NK-92 (cell line): ENCODE measurements around the gene SRA1.

ENCODE experiments used
- DNase-seq: peaks from one replicate; lab custom pipeline; 2025; ENCODE audit not compliant: unreplicated experiment; lab: John Stamatoyannopoulos, UW

SRA1 gene

DNA sequence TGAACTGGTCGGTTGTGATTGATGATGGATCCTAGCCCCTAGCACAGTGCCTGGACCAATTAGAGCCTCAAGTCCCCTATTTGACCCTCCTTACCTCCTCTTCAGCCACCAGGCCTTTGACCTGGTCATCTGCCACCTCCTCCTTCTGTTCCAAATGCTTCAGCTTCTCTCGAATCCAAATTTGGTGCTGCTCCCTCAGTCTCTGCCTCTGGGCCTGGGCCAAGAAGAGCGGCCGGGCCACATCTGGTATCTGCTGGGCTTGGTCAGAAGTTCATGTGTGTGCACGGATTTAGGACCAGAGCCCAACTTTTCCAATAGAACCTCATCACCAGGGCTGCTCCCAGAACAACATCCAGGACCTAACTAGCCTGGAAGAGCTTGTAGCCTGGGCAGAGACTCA lies 13.8 kb upstream of the SRA1 start:
- no peak for DNase-seq

DNA sequence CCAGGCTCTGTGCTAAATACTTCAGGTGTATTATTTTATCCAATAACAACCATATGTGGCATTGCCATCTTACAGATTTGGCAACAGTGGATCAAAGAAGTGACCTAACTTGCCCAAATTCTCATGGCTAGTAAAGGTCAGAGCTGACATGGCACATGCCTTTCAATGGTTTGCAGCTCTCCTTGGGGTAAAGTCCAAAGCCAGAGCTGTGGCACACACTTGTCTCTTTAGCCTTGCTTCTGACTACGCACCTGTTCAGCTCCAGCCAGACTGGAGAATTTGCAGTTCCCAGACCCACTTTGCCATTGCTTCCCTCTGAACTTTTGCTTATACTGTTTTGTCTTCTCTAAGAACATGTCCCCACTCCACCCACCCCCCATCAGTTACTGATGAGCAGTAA lies 13.2 kb upstream of the SRA1 start:
- no peak for DNase-seq

DNA sequence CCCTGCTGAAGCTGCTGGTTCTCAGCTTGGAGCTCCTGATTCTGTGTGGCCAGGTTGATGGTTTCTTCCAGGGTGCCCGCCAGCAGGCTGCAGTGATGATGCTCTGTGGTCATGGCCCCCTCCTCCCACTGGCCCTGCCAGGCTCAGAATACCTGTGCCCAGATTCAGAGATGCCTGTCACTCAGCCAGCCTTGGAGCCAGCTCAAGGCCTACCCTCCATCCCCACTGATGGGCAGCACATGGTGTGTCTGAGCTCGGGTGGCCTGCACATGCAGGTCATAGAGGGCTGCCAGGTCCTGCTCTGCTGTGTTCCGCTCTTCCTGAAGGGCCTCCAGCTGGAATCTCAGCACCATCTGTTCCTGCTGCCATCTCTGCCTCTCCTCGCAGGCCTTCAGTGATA lies 12.8 kb upstream of the SRA1 start:
- DNase-seq = no peak

DNA sequence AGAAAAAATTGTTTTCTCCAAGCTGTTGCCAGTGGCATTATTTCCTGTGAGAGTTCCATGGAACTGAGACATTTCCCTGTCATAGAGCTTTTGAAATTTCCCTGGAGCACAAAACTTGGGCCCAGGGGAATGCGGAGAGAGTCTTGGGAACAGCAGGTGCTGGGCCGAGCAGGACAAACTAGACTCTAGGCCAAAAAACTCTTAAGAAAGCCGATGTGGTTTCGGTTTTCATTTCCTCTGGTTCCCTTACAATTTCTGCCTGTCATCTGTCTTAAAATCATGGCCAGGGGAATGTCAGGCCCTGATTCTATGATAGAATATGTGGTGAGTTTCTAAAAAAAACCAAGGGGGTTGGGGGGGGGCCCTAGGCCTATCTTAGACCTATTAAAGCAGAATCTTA lies 11.9 kb upstream of the SRA1 start:
- no peak for DNase-seq

DNA sequence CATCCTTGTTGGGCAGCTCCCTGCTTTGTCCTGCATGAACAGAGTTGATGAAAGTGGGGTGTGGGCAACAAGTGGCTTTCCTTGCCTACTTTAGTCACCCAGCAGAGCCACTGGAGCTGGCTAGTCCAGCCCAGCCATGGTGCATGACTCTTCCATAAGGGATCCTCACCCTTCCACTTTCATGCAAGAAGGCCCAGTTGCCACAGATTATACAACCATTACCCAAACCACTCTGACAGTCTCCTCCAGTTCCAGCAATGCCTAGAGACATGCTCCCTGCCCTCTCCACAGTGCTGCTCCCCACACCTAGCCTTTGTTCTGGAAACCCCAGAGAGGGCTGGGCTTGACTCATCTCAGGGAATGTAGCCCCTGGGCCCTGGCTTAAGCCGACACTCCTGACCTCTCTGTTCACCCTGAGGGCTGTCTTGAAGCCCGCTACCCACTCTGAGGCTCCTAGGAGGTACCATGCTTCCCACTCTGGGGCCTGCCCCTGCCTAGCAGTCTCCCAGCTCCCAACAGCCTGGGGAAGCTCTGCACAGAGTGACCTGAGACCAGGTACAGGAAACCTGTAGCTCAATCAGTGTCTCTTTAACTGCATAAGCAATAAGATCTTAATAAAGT lies 11.3 kb upstream of the SRA1 start:
- no peak for DNase-seq

DNA sequence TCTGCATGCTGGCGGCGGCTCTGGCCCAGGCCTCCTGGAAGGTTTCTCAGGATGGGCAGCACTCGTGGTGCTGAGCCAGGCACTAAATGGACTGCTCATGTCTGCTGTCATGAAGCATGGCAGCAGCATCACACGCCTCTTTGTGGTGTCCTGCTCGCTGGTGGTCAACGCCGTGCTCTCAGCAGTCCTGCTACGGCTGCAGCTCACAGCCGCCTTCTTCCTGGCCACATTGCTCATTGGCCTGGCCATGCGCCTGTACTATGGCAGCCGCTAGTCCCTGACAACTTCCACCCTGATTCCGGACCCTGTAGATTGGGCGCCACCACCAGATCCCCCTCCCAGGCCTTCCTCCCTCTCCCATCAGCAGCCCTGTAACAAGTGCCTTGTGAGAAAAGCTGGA lies 10.6 kb upstream of the SRA1 start:
- no peak for DNase-seq

DNA sequence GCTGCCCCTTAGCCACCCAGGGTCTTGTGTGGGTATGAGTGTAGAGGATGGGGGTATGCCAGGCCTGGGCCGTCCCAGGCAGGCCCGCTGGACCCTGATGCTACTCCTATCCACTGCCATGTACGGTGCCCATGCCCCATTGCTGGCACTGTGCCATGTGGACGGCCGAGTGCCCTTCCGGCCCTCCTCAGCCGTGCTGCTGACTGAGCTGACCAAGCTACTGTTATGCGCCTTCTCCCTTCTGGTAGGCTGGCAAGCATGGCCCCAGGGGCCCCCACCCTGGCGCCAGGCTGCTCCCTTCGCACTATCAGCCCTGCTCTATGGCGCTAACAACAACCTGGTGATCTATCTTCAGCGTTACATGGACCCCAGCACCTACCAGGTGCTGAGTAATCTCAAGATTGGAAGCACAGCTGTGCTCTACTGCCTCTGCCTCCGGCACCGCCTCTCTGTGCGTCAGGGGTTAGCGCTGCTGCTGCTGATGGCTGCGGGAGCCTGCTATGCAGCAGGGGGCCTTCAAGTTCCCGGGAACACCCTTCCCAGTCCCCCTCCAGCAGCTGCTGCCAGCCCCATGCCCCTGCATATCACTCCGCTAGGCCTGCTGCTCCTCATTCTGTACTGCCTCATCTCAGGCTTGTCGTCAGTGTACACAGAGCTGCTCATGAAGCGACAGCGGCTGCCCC lies 10.0 kb upstream of the SRA1 start:
- no peak for DNase-seq

DNA sequence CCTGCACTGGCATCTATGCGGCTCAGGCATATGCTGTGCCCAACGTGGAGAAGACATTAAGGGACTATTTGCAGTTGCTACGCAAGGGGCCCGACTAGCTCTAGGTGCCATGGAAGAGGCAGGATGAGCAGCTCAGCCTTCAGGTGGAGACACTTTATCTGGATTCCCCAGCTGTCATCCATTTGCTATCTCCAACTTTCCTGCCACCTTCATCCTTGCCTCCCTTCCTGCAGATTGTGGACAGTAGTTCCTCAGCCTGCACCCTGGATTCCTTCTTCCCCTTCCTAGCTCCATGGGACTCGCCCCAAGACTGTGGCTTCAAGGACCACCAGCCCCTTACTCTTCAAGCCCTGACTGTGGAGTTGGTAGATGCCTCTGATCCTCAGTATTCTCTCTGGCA lies 9.4 kb upstream of the SRA1 start:
- DNase-seq = no peak

DNA sequence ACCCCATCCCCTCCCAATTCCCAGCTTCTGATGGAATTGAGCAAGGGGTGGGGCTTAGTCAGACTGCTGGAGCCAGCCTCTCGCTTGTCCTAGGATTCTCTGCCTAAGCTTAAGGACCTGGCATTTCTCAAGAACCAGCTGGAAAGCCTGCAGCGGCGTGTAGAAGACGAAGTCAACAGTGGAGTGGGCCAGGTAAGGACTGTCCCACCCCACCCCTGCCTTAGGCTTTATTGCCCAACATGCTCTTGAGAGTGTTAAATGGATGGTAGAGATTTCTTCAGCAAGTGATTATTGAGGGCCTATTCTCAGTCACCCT lies 8.5 kb upstream of the SRA1 start:
- DNase-seq = no peak

DNA sequence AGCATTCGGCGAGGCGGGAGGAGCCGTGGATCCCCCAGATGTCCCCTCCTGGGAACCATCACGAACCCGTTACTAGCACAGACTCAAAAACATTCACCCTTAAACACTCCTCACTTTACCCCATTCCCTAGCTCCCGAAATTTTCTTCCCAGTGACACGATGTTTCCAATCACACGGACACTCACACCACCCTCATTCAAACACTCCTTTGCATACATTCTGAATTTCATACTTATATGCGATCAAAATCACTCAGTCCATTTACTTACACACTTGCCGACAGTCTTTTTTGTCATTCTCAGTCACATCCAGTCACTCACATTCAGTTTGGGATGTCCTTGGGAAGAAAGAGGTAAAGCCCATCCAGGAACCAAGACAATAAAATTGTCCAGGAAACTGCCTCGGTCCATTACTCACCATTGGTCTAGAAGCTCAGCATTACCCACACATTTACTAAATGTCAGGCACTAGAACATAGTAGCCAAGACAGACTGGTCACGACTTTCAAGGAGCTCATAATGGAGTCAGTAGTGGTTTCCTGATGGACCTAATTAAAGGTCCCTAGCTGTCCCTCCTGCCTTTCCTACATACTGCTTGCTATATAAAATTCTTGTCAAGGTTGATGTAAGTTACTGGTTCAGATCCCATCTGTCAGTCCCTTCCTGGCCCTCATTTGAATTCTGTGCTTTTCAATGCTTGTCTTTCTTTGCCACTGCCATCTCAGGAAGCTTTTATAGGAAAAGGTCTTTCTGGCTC lies 7.9 kb upstream of the SRA1 start:
- DNase-seq = no peak

DNA sequence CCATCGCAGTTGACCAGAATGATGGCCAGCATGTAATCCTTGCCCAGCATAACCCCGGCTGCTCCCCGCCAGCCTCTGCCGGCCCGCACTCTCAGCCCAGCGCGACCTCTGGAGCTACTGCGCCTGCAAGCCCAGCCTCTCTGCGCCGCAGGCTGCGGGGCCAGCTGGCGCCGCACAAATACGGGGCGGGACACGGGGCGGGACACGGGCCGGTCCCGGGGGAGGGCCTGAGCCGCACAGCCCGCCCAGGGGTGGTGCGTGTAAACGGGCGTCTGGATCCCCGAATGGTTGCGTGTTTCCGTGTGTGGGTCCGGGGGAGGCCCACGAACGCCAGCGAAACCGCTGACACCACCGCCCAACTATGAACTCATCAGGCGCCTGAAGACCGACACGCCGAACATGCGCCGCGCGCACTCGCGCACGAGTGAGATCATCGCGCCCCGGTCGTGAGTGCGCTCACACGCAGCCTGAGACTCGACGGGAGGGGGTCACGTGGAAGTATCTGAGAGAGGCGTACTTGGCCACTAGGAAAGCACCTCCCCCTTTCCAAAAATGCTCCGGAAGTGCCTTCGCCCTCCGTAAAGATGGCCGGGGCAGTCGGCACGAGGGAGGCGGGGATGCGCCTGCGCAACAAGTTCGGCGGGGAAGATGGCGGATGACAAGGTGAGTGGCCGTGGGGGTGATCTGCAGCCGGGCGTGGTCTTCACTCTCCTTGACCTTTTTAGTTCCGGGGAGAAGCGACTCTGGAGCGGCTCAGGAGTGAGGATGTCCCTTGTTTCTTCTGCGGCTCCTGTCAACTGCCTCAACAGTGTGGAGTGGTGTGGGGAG lies 7.1 kb upstream of the SRA1 start, which contains the start of the genes APBB3 and SLC35A4:
TSS of gene APBB3 (minus strand) at position 403 of the 828 bp plus-strand sequence. CDS start at position 50, 353 bp downstream.
TSS of gene SLC35A4 (plus strand) at position 633 of the 828 bp plus-strand sequence. CDS start 2,342 bp downstream, outside the sequence.
- DNase-seq = peak; percentile 94

DNA sequence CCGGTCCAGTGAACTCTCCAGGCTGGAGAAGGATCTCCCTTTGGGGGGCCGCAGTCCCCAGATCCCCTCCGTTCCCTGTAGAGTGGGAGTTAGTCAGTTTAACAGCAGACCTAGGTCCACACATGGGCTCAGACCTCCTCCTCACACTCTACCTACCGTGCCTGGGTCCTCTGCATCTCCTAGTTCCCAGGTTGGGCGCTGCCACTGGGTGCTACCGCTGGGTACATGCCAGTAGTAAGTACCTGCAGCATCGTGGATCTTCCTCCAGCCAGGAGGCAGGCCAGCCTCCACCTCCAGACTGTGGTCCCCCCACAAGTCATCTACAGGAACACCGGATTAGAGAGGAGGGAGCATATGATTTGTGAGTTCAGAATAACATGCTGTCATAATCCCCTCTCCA lies 6.3 kb upstream of the SRA1 start:
- DNase-seq = no peak

DNA sequence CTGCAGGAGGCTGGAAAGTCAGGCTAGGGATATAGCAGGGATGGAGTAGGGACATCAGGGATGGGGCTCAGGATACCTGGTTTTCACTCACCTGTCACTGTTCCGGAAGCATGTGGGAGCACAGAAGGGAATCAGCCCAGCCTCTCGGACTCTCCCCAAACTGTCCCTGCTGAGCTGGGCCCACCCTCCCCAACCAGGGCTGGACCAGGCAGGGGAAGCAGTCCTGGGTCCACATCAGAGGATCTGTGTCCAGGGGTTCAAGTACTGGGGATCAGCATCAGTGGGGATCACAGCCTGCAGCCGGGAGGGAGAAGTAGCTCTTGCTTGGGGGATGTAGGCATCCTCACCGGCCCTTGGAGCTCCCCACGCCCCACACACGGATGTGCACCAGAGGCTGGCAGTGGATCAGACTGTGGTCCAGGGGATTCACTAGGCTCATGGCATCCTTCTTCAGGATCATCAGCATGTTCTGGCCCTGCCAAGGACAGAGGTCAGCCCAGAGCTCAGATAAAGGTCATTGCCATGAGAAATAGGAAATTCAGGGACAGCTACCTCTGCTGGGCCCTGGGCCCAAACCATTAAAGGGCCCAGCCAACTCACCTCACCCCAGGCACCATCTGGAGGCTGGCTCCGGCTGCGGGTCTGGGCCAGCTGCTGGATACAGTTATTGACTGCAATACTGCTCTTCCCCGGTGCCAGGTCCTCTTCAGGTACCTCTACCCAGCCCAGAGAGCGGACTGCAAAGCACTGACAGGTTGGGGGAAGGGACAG lies 4.7 kb upstream of the SRA1 start:
- no peak for DNase-seq

DNA sequence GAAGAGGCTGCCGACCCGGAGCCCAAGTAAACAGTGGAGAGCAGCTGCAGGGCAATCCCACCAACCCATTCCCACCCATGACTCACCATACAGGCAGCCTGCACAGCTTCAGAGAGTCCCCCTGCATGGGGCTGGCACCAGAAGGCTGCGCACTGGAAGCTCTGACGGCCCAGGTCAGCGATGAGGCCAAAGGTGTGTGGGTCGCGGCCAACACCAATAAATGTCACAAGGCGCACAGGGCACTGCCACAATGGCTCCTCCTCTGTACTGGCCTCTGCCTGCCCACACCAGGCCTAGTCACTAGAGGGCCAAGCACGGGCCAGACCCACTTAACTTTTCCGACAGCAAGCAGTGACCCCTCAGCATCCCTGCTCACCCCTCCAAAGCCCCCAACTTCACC lies 3.0 kb upstream of the SRA1 start:
- DNase-seq = no peak

DNA sequence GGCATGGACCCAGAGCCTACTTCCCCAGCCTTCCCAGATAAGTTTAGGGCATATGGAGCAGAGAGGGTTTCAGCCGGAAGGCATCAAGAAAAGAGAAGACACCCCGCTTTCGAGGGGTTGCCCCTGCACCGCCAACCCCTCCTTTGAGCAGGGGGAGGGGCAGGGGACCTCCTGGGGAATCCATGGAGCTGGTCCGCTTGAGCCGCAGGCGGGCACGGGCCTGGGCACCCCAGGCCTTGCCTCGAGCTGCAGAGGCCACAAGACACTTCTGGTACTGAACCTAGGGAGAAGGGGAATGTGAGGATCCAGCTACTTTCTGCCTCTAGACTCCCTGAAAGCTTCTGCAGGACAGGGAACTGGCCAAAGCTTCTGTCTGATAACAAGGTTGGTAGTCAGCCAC lies 1.3 kb upstream of the SRA1 start:
- no peak for DNase-seq

DNA sequence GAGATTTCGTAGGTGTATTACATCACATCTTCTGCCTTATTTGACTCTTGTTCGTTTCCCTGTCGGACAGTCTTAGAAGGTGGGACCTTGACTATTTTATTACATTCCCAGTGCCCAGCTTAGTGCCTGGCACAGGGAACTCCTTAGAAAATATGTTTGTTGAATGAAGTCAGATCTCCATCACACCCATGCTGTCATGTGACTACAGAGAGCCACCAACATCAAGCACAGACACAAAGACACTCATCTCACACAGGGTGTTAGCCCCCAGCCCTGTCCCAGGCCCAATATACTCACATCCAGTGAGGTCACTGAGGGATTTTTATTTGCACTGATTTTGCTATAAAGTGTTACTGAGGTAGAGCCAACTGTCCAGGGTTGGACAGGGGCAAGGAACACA lies 692 bp upstream of the SRA1 start:
- DNase-seq = no peak

DNA sequence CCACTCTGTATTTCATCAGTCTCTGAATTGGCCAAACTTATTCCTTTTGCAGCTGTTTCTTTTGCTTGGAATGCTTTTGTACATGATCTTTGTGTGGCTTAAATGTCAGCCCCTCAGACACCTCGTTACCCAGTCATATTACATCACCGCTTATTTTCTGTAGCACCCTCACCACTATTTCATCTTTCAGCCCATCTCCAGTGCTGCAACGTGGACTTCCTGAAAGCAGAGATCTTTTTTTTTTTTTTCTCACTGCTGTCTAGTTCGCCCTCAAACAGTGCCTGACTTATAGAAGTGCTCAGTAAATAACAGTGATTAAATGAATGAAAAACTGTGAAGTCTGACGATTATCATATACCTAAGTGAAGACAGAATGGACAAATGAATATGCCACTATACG lies 835 bp downstream of the SRA1 start:
- DNase-seq = no peak

DNA sequence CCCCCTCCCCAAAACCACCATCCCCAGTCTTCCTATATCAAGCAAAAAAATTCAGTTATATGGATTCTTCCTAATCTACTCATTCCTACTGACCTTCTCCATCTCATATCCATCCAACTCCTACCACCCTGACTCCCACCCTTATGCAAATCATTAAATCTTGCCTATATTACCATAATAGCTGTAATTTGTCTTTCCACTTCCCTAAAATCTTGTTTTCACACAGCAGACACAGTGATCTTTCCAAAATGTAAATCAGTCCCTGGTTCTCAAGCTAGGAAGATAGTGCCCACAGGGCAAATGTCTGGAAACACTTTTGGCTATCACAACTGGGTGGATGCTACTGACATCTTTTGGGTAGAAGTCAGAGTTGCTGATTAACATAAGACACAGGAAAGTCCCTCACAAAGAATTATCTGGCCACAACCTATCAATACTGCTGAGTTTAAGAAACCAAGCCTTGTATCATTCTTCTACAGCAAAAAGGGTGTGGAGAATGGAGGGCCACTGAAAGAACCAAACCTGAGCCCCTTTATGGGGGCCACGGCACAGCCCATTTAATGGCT lies 1.4 kb downstream of the SRA1 start:
- DNase-seq = no peak

DNA sequence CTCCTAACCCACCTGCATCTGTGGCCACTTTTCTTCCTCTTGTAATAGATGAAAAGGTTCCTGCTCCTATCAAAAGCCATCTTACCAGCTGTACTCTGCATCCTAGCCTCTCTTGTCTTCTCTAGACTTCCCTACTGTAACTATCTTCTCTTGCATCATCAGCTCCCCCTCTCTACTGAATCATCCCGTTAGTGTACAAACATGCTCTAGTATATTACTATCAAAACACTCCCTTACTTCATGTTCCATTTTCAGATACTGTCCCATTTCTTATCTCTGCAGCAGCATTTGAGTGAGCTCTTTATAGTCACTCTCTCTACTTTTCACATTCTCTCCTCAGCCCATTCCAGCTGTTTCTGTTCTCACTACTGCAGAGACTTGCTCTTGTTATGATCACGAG lies 2.8 kb downstream of the SRA1 start:
- no peak for DNase-seq

DNA sequence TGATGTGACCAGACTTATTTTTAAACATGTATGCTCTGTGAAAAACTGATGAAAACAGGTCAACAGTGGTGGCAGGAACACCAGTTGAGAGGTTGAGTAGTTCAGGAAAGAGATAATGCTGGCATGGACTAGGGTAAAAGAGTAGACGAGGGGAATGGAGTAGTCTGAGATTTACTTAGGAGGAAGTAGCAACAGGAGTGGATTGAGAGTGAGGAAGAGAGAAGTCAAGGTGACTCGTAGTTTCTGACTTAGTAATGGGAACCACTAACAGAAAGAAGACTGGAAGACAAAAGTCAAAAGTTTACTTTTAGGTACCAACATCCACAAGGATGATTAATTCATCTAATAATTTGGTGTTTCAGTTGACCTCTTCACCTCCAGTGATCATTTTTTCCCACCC lies 3.6 kb downstream of the SRA1 start:
- no peak for DNase-seq
